Adrenal gland (tissue), 5 donors: ENCODE measurements around the gene NKX2-3.

Source experiments
- POLR2A ChIP-seq, 2 donors: fragments of 450-650 bp; IDR thresholded peaks; one replicate each; pipeline ENCODE4 v1.6.1; 2017; ENCODE audit warnings: antibody characterized with exemption in 2 of 2, mild to moderate bottlenecking in 2 of 2, moderate library complexity in 1 of 2
- TF ChIP-seq, protein P1 (sequence below), 6 experiments: fragments of 450-650 bp in 4 of 6; fragments of 200-600 bp in 2 of 6; sonication (generic) in 1 of 6; IDR thresholded peaks; 1 replicate in 5 of 6; 2 replicates in 1 of 6; pipeline versions ENCODE4 v1.5.1 to v1.8.0; 2016 to 2021; ENCODE audit warnings: antibody characterized with exemption in 6 of 6, mild to moderate bottlenecking in 2 of 6, moderate library complexity in 1 of 6
- donor health status: DM: no; HTN: no; CAD: no.

DNA sequence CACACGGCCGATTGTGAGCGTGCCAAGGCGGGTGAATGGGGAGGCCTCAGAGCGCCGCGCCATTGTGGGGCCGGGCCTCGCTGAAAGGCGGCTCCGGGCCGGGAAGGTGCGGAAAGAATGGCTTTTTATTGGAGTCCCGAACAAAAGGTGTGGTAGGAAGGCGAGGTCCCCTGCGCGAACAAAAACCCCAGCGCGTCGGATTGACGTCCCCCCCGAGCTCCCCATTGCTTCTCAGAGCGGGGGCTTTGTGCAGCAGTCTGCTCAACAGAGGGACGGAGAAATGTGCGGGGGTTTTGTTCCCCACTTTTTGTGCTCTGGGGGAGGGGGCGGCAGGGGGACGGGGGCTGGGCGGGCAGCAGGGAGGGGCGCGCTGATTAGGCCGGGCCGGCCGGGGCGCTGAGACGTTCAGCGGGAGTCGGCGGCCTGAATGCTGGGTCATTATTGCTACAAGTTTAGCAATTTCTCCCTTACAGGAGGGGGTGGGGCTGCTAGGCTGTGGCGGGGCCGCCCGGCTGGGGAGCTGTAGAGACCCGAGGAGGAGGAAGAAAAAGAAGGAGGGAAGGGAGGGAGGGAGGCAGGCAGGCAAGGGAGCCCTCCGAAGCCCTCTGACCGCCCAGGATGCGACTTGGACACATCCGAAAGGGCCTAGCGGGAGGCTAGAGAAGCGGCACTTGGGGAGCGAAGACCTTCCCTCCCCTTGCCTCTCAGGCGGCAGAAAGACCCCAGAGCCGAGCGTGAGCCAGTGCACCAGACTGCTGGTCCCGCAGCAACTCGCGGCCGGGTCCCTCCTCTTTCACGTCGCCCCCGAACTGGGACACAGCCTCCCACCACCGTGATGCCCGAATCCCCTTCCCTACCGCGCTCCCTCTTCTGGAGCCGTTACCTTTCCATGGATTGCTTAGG lies 4.6 kb downstream of the NKX2-3 start:
- TF ChIP-seq, protein P1, sequence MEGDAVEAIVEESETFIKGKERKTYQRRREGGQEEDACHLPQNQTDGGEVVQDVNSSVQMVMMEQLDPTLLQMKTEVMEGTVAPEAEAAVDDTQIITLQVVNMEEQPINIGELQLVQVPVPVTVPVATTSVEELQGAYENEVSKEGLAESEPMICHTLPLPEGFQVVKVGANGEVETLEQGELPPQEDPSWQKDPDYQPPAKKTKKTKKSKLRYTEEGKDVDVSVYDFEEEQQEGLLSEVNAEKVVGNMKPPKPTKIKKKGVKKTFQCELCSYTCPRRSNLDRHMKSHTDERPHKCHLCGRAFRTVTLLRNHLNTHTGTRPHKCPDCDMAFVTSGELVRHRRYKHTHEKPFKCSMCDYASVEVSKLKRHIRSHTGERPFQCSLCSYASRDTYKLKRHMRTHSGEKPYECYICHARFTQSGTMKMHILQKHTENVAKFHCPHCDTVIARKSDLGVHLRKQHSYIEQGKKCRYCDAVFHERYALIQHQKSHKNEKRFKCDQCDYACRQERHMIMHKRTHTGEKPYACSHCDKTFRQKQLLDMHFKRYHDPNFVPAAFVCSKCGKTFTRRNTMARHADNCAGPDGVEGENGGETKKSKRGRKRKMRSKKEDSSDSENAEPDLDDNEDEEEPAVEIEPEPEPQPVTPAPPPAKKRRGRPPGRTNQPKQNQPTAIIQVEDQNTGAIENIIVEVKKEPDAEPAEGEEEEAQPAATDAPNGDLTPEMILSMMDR (IDR thresholded peaks at IDR 0.05) = no peak
- TF ChIP-seq POLR2A (IDR thresholded peaks at IDR 0.05) = no peak
